ENCODE data around the gene FAM135A. TPM values are rescaled to one million over a fixed set of nuclear protein-coding genes. Genes with fewer than 3 reads are reported as not detected.

The FAM135A gene
- total and polyA plus RNA-seq, 2 of the 13 experiments (the other 11 are each of a cell fraction or from before 2014, with no cell fraction given), result 26.9 to 31.5 TPM

DNA sequence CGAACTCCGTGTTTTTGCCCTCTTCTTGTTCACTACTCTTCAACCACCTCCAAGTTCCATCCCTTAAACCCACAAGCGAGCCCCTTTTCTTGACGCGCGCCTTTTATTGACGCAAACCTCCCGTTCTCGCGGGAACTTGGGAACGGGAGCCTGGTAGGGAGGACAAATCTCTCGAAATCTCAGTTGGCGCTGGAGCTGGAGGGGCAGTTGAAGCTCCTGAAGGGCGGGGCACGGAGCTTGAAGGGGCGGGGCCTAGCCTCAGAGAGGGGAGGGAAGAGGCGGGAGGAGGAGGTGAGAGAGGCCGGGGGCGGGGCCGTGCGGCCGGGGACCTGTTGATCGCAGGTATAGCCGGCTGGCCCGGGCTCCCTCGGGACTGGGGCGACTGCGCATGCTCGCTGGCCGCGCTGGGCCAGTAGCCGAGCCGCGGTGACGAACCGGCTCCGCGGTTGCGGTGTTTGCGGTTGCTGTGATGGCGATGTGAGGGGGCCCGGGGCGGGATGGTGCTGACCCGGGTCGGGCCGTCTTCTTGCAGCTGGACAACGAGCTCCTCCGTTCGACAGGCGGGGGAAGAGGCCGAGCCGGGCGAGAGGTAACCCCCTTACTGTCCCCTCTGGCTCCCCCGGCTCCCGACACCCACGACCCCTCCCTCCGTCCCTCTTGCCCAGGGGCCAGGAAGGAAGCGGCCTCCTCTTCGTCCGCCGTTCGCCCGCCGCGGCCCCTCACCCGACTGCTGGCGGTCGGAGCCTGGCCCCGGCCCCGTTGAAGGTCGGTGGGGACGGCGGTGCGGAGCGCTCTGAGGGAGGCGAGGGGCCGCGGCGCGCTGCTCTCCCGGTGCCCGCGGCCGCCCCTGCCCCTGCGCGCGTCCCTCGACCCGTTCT is at the start of gene FAM135A (continued):
- TF ChIP-seq ARHGAP35 (CRISPR knock-in tag; IDR thresholded peaks at IDR 0.05; ENCODE audit: borderline replicate concordance) (no peak; the same call in 1 of the 2 replicates), ZNF232 (CRISPR knock-in tag; IDR thresholded peaks at IDR 0.05; ENCODE audit: borderline replicate concordance) (peak; percentile 66; the same call in 1 of the 2 replicates), KDM5A (IDR thresholded peaks at IDR 0.05; ENCODE audit: borderline replicate concordance, low read length) (peak; percentile 95), MXI1 (IDR thresholded peaks at IDR 0.05; ENCODE audit: borderline replicate concordance, low read depth, low read length) (peak; percentile 59; the same call in 1 of the 3 replicates), ZBTB21 (CRISPR knock-in tag; IDR thresholded peaks at IDR 0.05) (no peak), ZNF33A (CRISPR knock-in tag; IDR thresholded peaks at IDR 0.05; ENCODE audit: borderline replicate concordance) (no peak), SMAD9 (CRISPR knock-in tag; IDR thresholded peaks at IDR 0.05) (no peak), RFX3 (CRISPR knock-in tag; IDR thresholded peaks at IDR 0.05) (no peak), ZMYM2 (CRISPR knock-in tag; IDR thresholded peaks at IDR 0.05) (no peak), ZSCAN21 (CRISPR knock-in tag; IDR thresholded peaks at IDR 0.05; ENCODE audit: borderline replicate concordance) (peak; percentile 75), KDM1A (CRISPR knock-in tag; IDR thresholded peaks at IDR 0.05) (no peak), HCFC1 (IDR thresholded peaks at IDR 0.05; ENCODE audit: low read depth, low read length) (peak; percentile 23; the same call in 1 of the 2 replicates), TOE1 (CRISPR knock-in tag; IDR thresholded peaks at IDR 0.05) (no peak), SOX13 (IDR thresholded peaks at IDR 0.05) (no peak), SOX13 (CRISPR knock-in tag; conservative IDR thresholded peaks at IDR 0.05 in 1 of 2, IDR thresholded peaks at IDR 0.05 in 1 of 2) (peak in 1 of 2 experiments; percentile 39; a peak in 1 of 4 replicates), ZNF724P (CRISPR knock-in tag; IDR thresholded peaks at IDR 0.05; ENCODE audit: borderline replicate concordance) (no peak), ZNF343 (CRISPR knock-in tag; IDR thresholded peaks at IDR 0.05) (0 out of 2 replicates have a peak, but pooled peaks have one; percentile 3), ZSCAN25 (CRISPR knock-in tag; IDR thresholded peaks at IDR 0.05) (peak; percentile 69; the same call in 1 of the 2 replicates), SMAD1 (CRISPR knock-in tag; IDR thresholded peaks at IDR 0.05; ENCODE audit: borderline replicate concordance, low read depth) (peak; percentile 59; the same call in 1 of the 2 replicates), ZNF572 (CRISPR knock-in tag; IDR thresholded peaks at IDR 0.05) (0 out of 2 replicates have a peak, but pooled peaks have one; percentile 14)
- TF ChIP-seq, protein P1, sequence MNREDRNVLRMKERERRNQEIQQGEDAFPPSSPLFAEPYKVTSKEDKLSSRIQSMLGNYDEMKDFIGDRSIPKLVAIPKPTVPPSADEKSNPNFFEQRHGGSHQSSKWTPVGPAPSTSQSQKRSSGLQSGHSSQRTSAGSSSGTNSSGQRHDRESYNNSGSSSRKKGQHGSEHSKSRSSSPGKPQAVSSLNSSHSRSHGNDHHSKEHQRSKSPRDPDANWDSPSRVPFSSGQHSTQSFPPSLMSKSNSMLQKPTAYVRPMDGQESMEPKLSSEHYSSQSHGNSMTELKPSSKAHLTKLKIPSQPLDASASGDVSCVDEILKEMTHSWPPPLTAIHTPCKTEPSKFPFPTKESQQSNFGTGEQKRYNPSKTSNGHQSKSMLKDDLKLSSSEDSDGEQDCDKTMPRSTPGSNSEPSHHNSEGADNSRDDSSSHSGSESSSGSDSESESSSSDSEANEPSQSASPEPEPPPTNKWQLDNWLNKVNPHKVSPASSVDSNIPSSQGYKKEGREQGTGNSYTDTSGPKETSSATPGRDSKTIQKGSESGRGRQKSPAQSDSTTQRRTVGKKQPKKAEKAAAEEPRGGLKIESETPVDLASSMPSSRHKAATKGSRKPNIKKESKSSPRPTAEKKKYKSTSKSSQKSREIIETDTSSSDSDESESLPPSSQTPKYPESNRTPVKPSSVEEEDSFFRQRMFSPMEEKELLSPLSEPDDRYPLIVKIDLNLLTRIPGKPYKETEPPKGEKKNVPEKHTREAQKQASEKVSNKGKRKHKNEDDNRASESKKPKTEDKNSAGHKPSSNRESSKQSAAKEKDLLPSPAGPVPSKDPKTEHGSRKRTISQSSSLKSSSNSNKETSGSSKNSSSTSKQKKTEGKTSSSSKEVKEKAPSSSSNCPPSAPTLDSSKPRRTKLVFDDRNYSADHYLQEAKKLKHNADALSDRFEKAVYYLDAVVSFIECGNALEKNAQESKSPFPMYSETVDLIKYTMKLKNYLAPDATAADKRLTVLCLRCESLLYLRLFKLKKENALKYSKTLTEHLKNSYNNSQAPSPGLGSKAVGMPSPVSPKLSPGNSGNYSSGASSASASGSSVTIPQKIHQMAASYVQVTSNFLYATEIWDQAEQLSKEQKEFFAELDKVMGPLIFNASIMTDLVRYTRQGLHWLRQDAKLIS (CRISPR knock-in tag; IDR thresholded peaks at IDR 0.05), result no peak
- TF ChIP-seq, protein P2, sequence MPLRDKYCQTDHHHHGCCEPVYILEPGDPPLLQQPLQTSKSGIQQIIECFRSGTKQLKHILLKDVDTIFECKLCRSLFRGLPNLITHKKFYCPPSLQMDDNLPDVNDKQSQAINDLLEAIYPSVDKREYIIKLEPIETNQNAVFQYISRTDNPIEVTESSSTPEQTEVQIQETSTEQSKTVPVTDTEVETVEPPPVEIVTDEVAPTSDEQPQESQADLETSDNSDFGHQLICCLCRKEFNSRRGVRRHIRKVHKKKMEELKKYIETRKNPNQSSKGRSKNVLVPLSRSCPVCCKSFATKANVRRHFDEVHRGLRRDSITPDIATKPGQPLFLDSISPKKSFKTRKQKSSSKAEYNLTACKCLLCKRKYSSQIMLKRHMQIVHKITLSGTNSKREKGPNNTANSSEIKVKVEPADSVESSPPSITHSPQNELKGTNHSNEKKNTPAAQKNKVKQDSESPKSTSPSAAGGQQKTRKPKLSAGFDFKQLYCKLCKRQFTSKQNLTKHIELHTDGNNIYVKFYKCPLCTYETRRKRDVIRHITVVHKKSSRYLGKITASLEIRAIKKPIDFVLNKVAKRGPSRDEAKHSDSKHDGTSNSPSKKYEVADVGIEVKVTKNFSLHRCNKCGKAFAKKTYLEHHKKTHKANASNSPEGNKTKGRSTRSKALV (CRISPR knock-in tag; IDR thresholded peaks at IDR 0.05), result peak; percentile 48; the same call in 1 of the 2 replicates
- TF ChIP-seq, protein P3, sequence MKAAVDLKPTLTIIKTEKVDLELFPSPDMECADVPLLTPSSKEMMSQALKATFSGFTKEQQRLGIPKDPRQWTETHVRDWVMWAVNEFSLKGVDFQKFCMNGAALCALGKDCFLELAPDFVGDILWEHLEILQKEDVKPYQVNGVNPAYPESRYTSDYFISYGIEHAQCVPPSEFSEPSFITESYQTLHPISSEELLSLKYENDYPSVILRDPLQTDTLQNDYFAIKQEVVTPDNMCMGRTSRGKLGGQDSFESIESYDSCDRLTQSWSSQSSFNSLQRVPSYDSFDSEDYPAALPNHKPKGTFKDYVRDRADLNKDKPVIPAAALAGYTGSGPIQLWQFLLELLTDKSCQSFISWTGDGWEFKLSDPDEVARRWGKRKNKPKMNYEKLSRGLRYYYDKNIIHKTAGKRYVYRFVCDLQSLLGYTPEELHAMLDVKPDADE (CRISPR knock-in tag; IDR thresholded peaks at IDR 0.05), result 0 out of 2 replicates have a peak, but pooled peaks have one; percentile 6
